Measurements from ENCODE around the gene KIF4B. TPM values are rescaled to one million over a fixed set of nuclear protein-coding genes. Genes with fewer than 3 reads are reported as not detected.

KIF4B gene
- polyA plus RNA-seq, 1 donor (not counting 4 experiments of a cell fraction or from before 2014, with no cell fraction given), result not detected

- H3K36me3 ChIP-seq (ENCODE audit: control insufficient read depth in 2 of 2, extremely low read depth in 1 of 2, insufficient read depth in 2 of 2, low read length in 2 of 2), result no peaks in the 10 kb centered on the region
- H3K27ac ChIP-seq (ENCODE audit: control insufficient read depth, insufficient read depth, low read length), result no peak overlapping the region
- FAIRE-seq (no peak), DNase-seq (ENCODE audit: low read depth, low spot score) (no peak)
- TF ChIP-seq EZH2 (IDR thresholded peaks at IDR 0.05; ENCODE audit: low read length), result no peak
- no peak for TF ChIP-seq CTCF (optimal IDR thresholded peaks at IDR 0.05 in 1 of 3, IDR thresholded peaks at IDR 0.05 in 1 of 3, conservative IDR thresholded peaks at IDR 0.05 in 1 of 3; ENCODE audit: extremely low read depth in 1 of 3, insufficient read depth in 2 of 3, low read length in 3 of 3)
- no peak overlapping the region for H2AFZ ChIP-seq (ENCODE audit: control insufficient read depth, low read length)
- no peaks in the 10 kb centered on the region for H4K20me1 ChIP-seq (ENCODE audit: control insufficient read depth, extremely low read depth, insufficient read depth, low read length)
- H3K4me2 ChIP-seq (ENCODE audit: control insufficient read depth, extremely low read depth, insufficient read depth, low read depth, low read length), result no peak overlapping the region
- dilution Hi-C loops (cut with MboI; ENCODE audit: extremely low pct_ligation_motif_present, low sequenced_read_pairs), result no loop called here
- no peaks in the 10 kb centered on the region for H3K9me1 ChIP-seq (ENCODE audit: control insufficient read depth, extremely low read depth, insufficient read depth, low read length)
- no peak overlapping the region for H3K4me3 ChIP-seq (ENCODE audit: control insufficient read depth in 2 of 3, extremely low read depth in 1 of 3, insufficient read depth in 2 of 3, low read depth in 1 of 3, low read length in 3 of 3)
- peaks cover 12% of the 10 kb centered on the region for H3K4me1 ChIP-seq (ENCODE audit: control insufficient read depth, extremely low read depth, insufficient read depth, low read length)
- no peaks in the 10 kb centered on the region for H3K9me3 ChIP-seq (ENCODE audit: control insufficient read depth, low read depth, low read length)
- no peaks in the 10 kb centered on the region for H3K79me2 ChIP-seq (ENCODE audit: control insufficient read depth, insufficient read depth, low read length)
- H3K9ac ChIP-seq (ENCODE audit: control insufficient read depth, extremely low read depth, insufficient read depth, low read length), result no peak overlapping the region
- H3K27me3 ChIP-seq (ENCODE audit: control insufficient read depth, extremely low read depth, insufficient read depth, low read length), result no peaks in the 10 kb centered on the region
Measured at GRCh38 chr5:154993461-154993860, 20.1 kb upstream of the KIF4B start.

GRCh38 chr5:154995679-154996078, 17.9 kb upstream of the KIF4B start:
- Histone ChIP-seq H3K27me3 (ENCODE audit: control insufficient read depth, extremely low read depth, insufficient read depth, low read length) (no peaks in the 10 kb centered on the region), H3K4me3 (ENCODE audit: control insufficient read depth in 2 of 3, extremely low read depth in 1 of 3, insufficient read depth in 2 of 3, low read depth in 1 of 3, low read length in 3 of 3) (no peak overlapping the region), H3K36me3 (ENCODE audit: control insufficient read depth in 2 of 2, extremely low read depth in 1 of 2, insufficient read depth in 2 of 2, low read length in 2 of 2) (no peaks in the 10 kb centered on the region), H3K79me2 (ENCODE audit: control insufficient read depth, insufficient read depth, low read length) (no peaks in the 10 kb centered on the region), H3K9me3 (ENCODE audit: control insufficient read depth, low read depth, low read length) (no peaks in the 10 kb centered on the region), H3K9ac (ENCODE audit: control insufficient read depth, extremely low read depth, insufficient read depth, low read length) (no peak overlapping the region), H3K9me1 (ENCODE audit: control insufficient read depth, extremely low read depth, insufficient read depth, low read length) (no peaks in the 10 kb centered on the region), H4K20me1 (ENCODE audit: control insufficient read depth, extremely low read depth, insufficient read depth, low read length) (no peaks in the 10 kb centered on the region), H3K4me2 (ENCODE audit: control insufficient read depth, extremely low read depth, insufficient read depth, low read depth, low read length) (no peak overlapping the region), H3K4me1 (ENCODE audit: control insufficient read depth, extremely low read depth, insufficient read depth, low read length) (peaks cover 12% of the 10 kb centered on the region), H3K27ac (ENCODE audit: control insufficient read depth, insufficient read depth, low read length) (no peak overlapping the region), H2AFZ (ENCODE audit: control insufficient read depth, low read length) (no peak overlapping the region)
- no peak for TF ChIP-seq EZH2 (IDR thresholded peaks at IDR 0.05; ENCODE audit: low read length)
- TF ChIP-seq CTCF (optimal IDR thresholded peaks at IDR 0.05 in 1 of 3, IDR thresholded peaks at IDR 0.05 in 1 of 3, conservative IDR thresholded peaks at IDR 0.05 in 1 of 3; ENCODE audit: extremely low read depth in 1 of 3, insufficient read depth in 2 of 3, low read length in 3 of 3), result peak in 1 of 3 experiments; percentile 23
- no peak for FAIRE-seq
- no peak for DNase-seq (ENCODE audit: low read depth, low spot score)
- dilution Hi-C loops (cut with MboI; ENCODE audit: extremely low pct_ligation_motif_present, low sequenced_read_pairs), result no loop called here

Data from keratinocyte (primary cell).